Activated CD8-positive, alpha-beta memory T cell treated with anti-CD3 and anti-CD28 coated beads for 48 hours (primary cell): ENCODE results near the gene PRDM13.
"Not testable (repeated sequence)": the region's sequence is repeated elsewhere in the genome, so short reads cannot be mapped to it uniquely, and the experiment has no call there.

ENCODE experiments used
- DNase-seq, 3 experiments: peaks; one replicate each; pipeline ENCODE4 v3.0.0-alpha.2; 2020; ENCODE audit warnings: low read depth in 2 of 3, low spot score in 2 of 3

PRDM13 gene

DNA sequence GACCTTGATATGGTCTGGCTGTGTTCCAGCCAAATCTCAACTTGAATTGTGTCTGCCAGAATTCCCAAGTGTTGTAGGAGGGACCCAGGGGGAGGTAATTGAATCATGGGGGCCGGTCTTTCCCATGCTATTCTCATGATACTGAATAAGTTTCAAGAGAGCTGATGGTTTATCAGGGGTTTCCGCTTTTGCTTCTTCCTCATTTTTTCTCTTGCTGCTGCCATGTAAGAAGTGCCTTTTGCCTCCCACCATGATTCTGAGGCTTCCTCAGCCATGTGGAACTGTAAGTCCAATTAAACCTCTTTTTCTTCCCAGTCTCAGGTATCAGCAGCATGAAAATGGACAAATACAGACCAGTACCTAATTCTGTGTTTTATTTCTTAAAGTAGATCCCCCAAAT is 15.4 kb downstream of the PRDM13 start:
- DNase-seq: not testable (repeated sequence)

- no peak for DNase-seq
Observed at GRCh38 chr6:99629293-99629692, 22.7 kb downstream of the PRDM13 start.

DNA sequence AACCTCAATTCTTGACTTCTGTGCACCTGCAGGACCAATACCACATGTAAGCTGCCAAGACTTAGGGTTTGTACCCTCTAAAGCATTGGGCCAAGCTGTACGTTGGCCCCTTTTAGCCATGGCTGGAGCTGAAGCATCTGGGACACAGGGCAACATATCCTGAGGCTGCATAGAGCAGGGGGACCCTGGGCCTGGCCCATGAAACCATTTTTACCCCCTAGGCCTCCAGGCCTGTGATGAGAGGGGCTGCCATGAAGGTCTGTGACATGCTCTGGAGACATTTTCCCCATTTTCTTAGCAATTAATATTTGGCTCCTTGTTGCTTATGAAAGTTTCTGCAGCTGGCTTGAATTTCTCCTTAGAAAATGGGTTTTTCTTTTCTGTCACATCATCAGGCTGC is 31.0 kb downstream of the PRDM13 start:
- no peak for DNase-seq

DNA sequence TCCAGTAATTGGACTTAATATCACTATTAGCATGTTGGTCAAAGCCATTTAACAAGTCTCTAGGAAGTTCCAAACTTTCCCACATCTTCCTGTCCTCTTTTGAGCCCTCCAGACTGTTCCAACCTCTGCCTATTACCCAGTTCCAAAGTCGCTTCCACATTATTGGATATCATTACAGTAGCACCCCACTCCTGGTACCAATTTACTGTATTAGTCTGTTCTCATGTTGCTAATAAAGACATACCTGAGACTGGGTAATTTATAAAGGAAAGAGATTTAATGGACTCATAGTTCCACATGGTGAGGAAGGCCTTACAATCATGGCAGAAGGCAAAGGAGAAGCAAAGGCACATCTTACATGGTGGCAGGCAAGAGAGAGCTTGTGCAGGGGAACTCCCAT is 31.7 kb downstream of the PRDM13 start:
- DNase-seq: not testable (repeated sequence)

DNA sequence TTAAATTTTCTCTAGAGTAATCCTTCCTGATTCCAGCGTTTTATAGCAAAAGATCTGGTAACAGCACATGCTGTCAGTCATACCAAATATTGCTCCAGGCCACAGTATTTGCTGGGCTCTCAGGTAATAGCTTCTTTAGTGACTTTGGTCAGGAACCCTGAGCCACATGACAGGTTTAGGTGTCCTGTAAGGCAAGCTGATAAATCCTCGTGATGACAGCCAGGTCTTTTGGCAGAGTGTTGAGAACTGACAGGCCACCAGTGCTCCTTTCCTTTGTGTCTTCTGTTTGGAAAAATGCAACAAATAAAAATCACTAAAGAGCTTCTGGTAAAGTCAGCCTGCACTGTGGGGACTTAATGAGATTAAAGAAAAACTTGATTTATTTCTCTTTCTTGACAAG is 34.6 kb downstream of the PRDM13 start:
- no peak for DNase-seq

DNA sequence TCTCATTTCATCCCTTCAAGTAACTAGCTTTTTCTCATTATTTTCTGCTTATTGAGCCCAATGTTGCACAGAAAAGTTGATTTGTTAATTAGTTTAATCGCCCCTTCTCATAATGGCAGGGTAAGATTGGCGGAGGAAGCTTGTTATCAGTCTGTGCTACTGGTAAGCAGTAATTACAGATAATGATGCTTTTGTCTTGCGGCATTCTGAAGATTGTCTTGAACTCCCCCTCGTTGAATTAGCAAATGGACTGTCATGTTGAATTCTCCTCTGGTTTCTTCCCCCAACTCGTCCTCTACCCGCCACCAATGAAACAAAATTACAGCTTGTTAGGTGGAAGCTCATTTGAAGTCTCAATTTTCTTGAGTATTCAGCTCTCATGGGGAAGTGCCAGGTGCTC is 39.4 kb downstream of the PRDM13 start:
- DNase-seq: no peak

DNA sequence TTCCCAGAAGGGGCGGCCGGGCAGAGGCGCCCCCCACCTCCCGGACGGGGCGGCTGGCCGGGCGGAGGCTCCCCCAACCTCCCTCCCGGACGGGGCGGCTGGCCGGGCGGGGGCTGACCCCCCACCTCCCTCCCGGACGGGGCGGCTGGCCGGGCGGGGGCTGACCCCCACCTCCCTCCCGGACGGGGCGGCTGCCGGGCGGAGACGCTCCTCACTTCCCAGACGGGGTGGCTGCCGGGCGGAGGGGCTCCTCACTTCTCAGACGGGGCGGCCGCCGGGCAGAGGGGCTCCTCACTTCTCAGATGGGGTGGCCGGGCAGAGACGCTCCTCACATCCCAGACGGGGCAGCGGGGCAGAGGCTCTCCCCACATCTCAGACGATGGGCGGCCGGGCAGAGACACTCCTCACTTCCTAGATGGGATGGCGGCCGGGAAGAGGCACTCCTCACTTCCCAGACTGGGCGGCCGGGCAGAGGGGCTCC is 43.5 kb downstream of the PRDM13 start:
- DNase-seq: not testable (repeated sequence)

DNA sequence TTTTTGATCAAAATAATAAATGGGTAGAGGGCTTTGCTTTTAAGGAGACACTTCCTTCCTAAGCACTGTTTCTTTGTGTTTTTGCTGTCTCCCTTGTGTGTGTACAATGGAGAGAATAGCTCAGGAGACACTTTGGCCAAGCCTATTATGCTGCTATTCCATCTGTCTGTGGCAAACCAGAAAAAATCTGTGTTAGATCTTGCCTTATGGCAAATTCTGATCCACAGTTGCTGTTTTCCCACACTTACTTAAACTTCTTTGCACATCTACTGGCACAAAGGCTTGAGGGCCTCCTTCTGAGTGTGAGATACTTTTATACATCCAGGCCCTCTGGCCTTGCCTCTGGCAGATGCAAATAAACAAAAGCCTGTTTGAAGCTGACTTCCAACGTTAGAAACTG is 53.6 kb downstream of the PRDM13 start:
- no peak for DNase-seq

DNA sequence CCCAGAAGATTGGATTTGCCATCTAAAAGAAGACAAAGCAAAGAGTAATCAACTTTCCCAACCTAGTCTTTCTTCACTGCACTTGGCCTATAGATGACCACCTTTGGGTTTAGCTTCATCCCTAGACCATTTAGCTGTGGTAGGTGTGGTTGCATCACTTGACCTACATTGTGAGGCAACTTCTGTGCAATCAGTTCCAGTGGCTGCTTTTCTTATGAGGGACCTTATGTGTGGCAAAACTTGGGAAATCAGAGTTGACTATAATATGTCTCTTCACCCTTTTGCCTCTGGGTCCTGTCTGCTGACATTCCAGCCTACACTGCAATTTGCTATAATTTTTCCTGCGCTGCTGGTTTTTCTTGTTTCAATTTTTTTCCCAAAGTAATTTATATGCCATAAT is 55.2 kb downstream of the PRDM13 start:
- DNase-seq: no peak

- no peak for DNase-seq
Observed at GRCh38 chr6:99662616-99663015, 56.0 kb downstream of the PRDM13 start.
